Ishikawa (cell line): ENCODE results near the gene P2RX1.

Source experiments
- EGR1 ChIP-seq: IDR thresholded peaks from 2 replicates; pipeline ENCODE4 v1.6.1; 2012
- ZBTB7A ChIP-seq: IDR thresholded peaks from 2 replicates; pipeline ENCODE4 v1.6.1; 2012; ENCODE audit warnings: low read depth

- TF ChIP-seq ZBTB7A (no peak), EGR1 (no peak)
Measured at GRCh38 chr17:3894911-3895343, 21.3 kb downstream of the P2RX1 start.
